ENCODE data around the gene MYOD1. TPM values are rescaled to one million over a fixed set of nuclear protein-coding genes. Genes with fewer than 3 reads are reported as not detected.

MYOD1 gene
- total RNA-seq, 2 experiments from 2014 or later = not detected

DNA sequence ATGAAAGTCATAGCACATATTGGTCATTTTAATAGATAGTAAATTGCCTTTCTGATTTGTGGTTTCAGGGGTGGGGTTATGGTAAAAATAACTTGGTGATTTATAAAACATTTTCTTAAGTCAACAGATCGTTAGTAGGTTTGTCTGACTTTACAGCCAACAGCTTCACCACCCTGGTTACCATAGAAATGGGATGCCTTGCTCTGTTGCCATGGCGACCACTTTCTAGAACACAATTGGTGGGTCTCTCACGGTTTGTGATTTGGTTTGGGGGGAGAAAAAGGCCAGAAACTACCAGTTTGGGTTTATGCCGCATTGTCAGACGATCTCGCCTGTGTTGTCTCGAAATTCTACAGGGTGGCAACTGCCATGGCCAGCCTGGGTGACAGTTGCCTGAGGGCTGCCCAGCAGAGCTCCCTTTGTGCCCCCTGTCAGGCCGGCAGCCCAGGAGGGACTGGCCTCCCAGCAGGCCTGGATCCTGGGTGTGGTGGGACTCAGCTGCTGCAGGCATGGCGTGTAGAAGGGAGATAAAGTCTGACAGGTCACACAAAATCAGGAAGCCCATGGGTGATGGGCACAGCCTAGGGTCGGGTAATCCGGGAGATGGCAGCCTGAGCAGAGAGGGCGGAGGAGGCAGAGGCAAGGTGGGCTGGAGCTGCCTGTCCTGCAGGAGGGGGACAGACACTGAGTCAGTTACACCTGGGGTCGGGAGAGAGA is 46.1 kb downstream of the MYOD1 start:
- BruUV-seq (replicated peaks) = no TSS peak
- no peak overlapping the region for H2AFZ ChIP-seq (ENCODE audit: low read length)
- H3K9me3 ChIP-seq (ENCODE audit: low read length) = no peaks in the 10 kb centered on the region
- no peaks in the 10 kb centered on the region for H3K36me3 ChIP-seq (ENCODE audit: insufficient read depth, low read length)
- no peaks in the 10 kb centered on the region for H3K4me1 ChIP-seq (ENCODE audit: insufficient read depth, low read length, poor library complexity, severe bottlenecking)
- H4K20me1 ChIP-seq (ENCODE audit: insufficient read depth, low read length) = no peaks in the 10 kb centered on the region
- intact Hi-C loops (cut with micrococcal nuclease; ENCODE audit: unreplicated experiment) = no loop called here
- ChIA-PET POLR2A (no interaction called here), CTCF (ENCODE audit: unreplicated experiment) (interaction anchor here (0.6 kb wide), 1 partner anchor 173 kb away, joined by 3 read pairs; no protein-coding TSS in a partner anchor)
- no peak overlapping the region for H3K4me2 ChIP-seq (ENCODE audit: low read length)
- no peak for DNase-seq (ENCODE audit: low spot score)
- no peaks in the 10 kb centered on the region for H3K9me2 ChIP-seq (ENCODE audit: insufficient read depth, low read length)
- H3K27ac ChIP-seq (ENCODE audit: low read depth, low read length, poor library complexity, severe bottlenecking) = no peak overlapping the region
- TF ChIP-seq, protein P1, sequence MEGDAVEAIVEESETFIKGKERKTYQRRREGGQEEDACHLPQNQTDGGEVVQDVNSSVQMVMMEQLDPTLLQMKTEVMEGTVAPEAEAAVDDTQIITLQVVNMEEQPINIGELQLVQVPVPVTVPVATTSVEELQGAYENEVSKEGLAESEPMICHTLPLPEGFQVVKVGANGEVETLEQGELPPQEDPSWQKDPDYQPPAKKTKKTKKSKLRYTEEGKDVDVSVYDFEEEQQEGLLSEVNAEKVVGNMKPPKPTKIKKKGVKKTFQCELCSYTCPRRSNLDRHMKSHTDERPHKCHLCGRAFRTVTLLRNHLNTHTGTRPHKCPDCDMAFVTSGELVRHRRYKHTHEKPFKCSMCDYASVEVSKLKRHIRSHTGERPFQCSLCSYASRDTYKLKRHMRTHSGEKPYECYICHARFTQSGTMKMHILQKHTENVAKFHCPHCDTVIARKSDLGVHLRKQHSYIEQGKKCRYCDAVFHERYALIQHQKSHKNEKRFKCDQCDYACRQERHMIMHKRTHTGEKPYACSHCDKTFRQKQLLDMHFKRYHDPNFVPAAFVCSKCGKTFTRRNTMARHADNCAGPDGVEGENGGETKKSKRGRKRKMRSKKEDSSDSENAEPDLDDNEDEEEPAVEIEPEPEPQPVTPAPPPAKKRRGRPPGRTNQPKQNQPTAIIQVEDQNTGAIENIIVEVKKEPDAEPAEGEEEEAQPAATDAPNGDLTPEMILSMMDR (conservative IDR thresholded peaks at IDR 0.05; ENCODE audit: low read length) = no peak
- no peak for TF ChIP-seq EZH2phosphoT487 (IDR thresholded peaks at IDR 0.05; ENCODE audit: borderline replicate concordance, low read depth, low read length)
- no peak overlapping the region for H3K4me3 ChIP-seq (ENCODE audit: low read depth, low read length, poor library complexity, severe bottlenecking)
- H3K79me2 ChIP-seq (ENCODE audit: insufficient read depth, low read depth, low read length) = no peaks in the 10 kb centered on the region

DNA sequence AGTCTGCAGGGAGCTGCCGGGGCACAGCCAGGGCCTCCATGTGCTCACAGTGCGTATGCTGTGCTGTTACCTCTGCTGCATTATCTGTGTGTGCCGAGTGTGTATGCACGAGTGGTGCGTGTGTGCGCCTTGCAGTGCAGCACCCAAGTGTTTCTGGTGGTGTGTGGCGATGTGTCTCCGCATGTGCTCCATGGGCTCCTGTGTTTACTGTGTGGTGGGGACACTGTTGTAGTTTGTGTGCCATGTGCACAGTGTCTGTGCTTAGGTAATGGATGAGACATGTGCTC is 46.6 kb downstream of the MYOD1 start:
- Histone ChIP-seq H3K4me2 (ENCODE audit: low read length) (no peak overlapping the region), H2AFZ (ENCODE audit: low read length) (no peak overlapping the region), H3K4me3 (ENCODE audit: low read depth, low read length, poor library complexity, severe bottlenecking) (no peak overlapping the region), H3K9me3 (ENCODE audit: low read length) (no peaks in the 10 kb centered on the region), H3K79me2 (ENCODE audit: insufficient read depth, low read depth, low read length) (no peaks in the 10 kb centered on the region), H4K20me1 (ENCODE audit: insufficient read depth, low read length) (no peaks in the 10 kb centered on the region), H3K36me3 (ENCODE audit: insufficient read depth, low read length) (no peaks in the 10 kb centered on the region), H3K9me2 (ENCODE audit: insufficient read depth, low read length) (no peaks in the 10 kb centered on the region), H3K4me1 (ENCODE audit: insufficient read depth, low read length, poor library complexity, severe bottlenecking) (no peaks in the 10 kb centered on the region), H3K27ac (ENCODE audit: low read depth, low read length, poor library complexity, severe bottlenecking) (no peak overlapping the region)
- TF ChIP-seq, protein P1 (conservative IDR thresholded peaks at IDR 0.05; ENCODE audit: low read length) = no peak
- TF ChIP-seq EZH2phosphoT487 (IDR thresholded peaks at IDR 0.05; ENCODE audit: borderline replicate concordance, low read depth, low read length) = no peak
- ChIA-PET CTCF (ENCODE audit: unreplicated experiment) (no interaction called here), POLR2A (no interaction called here)
- intact Hi-C loops (cut with micrococcal nuclease; ENCODE audit: unreplicated experiment) = no loop called here
- no peak for DNase-seq (ENCODE audit: low spot score)
- no TSS peak for BruUV-seq (replicated peaks)

DNA sequence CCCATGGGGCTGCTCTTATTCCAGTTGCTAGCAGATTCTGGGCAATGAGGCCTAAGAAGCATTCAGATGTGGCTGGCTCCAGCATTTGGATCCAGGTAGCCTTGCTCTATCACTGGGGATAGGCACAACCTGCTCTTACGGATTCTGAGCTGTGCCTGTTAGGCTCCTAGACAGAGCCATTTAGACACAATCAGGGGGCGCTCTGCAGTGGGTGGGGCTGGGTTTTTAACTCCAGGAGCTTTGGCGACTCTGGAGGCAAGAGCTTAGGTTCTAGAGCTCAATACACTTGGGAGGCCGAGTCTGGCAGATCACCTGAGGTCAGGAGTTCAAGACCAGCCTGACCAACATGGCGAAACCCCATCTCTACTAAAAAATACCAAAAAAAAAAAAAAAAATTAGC is 47.2 kb downstream of the MYOD1 start:
- Histone ChIP-seq H4K20me1 (ENCODE audit: insufficient read depth, low read length) (no peaks in the 10 kb centered on the region), H3K9me3 (ENCODE audit: low read length) (no peaks in the 10 kb centered on the region), H2AFZ (ENCODE audit: low read length) (no peak overlapping the region), H3K36me3 (ENCODE audit: insufficient read depth, low read length) (no peaks in the 10 kb centered on the region), H3K4me2 (ENCODE audit: low read length) (no peak overlapping the region), H3K79me2 (ENCODE audit: insufficient read depth, low read depth, low read length) (no peaks in the 10 kb centered on the region), H3K9me2 (ENCODE audit: insufficient read depth, low read length) (no peaks in the 10 kb centered on the region), H3K4me1 (ENCODE audit: insufficient read depth, low read length, poor library complexity, severe bottlenecking) (no peaks in the 10 kb centered on the region), H3K27ac (ENCODE audit: low read depth, low read length, poor library complexity, severe bottlenecking) (no peak overlapping the region), H3K4me3 (ENCODE audit: low read depth, low read length, poor library complexity, severe bottlenecking) (no peak overlapping the region)
- TF ChIP-seq EZH2phosphoT487 (IDR thresholded peaks at IDR 0.05; ENCODE audit: borderline replicate concordance, low read depth, low read length) = no peak
- TF ChIP-seq, protein P1 (conservative IDR thresholded peaks at IDR 0.05; ENCODE audit: low read length) = 0 out of 2 replicates have a peak, but pooled peaks have one; percentile 19
- POLR2A ChIA-PET = interaction anchor here (0.7 to 0.9 kb wide), 2 partner anchors 15 to 1813 kb away, joined by 3 to 4 read pairs; no protein-coding TSS in a partner anchor
- no TSS peak for BruUV-seq (replicated peaks)
- intact Hi-C loops (cut with micrococcal nuclease; ENCODE audit: unreplicated experiment) = no loop called here
- no peak for DNase-seq (ENCODE audit: low spot score)
- CTCF ChIA-PET (ENCODE audit: unreplicated experiment) = no interaction called here
